Astrocyte (in vitro differentiated cells and primary cell): ENCODE data around the gene TTC13.

ENCODE experiments used
- EZH2 ChIP-seq: IDR thresholded peaks from 2 replicates; pipeline ENCODE4 v1.6.1; 2012; ENCODE audit warnings: mild to moderate bottlenecking, low read length, inconsistent platforms; ENCODE audit not compliant: insufficient read depth
- TF ChIP-seq, protein P1 (sequence below): IDR thresholded peaks from 2 replicates; pipeline ENCODE4 v1.5.1; 2011; ENCODE audit warnings: low read depth, mild to moderate bottlenecking, inconsistent platforms, low read length, moderate library complexity; ENCODE audit not compliant: insufficient read depth

DNA sequence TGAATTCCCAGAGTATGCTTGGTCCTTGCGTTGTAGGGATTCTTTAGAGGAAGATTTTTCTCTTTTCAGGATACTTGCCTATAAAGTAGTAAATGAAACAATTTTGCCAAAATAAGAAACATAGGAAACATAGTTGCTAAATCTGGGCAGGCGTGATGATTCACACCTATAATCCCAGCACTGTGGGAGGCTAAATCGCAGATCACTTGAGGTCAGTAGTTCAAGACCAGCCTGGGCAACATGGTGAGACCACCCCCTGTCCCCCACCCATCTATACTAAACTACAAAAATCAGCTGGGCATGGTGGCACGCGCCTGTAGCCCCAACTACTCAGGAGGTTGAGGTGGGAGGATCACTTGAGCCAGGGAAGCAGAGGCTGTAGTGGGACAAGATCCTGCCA, 5.2 kb upstream of the TTC13 start:
- TF ChIP-seq, protein P1, sequence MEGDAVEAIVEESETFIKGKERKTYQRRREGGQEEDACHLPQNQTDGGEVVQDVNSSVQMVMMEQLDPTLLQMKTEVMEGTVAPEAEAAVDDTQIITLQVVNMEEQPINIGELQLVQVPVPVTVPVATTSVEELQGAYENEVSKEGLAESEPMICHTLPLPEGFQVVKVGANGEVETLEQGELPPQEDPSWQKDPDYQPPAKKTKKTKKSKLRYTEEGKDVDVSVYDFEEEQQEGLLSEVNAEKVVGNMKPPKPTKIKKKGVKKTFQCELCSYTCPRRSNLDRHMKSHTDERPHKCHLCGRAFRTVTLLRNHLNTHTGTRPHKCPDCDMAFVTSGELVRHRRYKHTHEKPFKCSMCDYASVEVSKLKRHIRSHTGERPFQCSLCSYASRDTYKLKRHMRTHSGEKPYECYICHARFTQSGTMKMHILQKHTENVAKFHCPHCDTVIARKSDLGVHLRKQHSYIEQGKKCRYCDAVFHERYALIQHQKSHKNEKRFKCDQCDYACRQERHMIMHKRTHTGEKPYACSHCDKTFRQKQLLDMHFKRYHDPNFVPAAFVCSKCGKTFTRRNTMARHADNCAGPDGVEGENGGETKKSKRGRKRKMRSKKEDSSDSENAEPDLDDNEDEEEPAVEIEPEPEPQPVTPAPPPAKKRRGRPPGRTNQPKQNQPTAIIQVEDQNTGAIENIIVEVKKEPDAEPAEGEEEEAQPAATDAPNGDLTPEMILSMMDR = no peak
- no peak for TF ChIP-seq EZH2
